Stimulated activated CD8-positive, alpha-beta memory T cell treated with anti-CD3 and anti-CD28 coated beads, Interleukin-15, amount 100 ng/mL, for 1 hour (primary cell): ENCODE results near the gene S100B.
"Not testable (repeated sequence)": the region's sequence is repeated elsewhere in the genome, so short reads cannot be mapped to it uniquely, and the experiment has no call there.

Experiments
- DNase-seq: peaks from one replicate; pipeline ENCODE4 v3.0.0-alpha.2; 2020; ENCODE audit warnings: low read depth

Gene S100B

DNA sequence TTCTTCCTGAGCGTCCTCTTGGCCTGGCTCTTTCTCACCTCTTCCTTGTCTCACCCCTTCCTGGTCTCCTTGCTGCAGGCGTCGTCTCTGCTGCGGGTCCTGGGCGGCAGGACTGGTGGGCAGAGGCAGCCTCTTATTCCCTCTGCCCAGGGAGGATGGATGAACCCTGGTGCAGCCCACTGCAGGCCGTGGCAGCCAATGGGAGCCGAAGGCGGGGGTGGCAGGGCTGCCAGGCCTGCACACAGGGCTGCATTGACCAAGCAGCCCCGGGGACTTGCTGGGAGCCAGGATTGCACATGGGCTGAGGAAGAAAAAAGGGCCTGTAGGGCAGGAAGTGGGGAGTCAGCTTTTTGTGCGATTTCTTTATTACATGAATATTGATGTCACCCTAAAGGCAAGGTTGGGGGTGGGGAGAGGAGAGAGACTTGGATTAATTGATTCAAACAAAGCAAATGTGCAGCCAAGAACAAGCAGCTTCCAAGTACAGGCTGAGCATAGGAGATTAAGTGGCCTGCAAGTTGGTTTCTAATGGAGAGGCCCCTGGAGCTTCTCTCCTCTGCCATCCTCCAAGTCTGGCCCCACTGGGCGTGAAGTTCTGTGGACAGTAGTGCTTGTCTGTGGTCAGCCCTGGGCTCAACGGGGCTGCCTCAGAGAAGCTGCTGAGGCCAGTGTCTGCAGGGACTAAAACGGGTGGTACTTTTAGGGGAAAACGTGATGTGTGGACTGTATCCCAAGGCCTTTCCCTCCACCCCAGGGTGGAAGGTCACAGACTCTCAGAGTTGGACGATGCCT, at the start of gene S100B:
Gene S100B, minus strand, starts transcription at position 108 of the 792 bp plus-strand sequence. CDS start 2,667 bp downstream, outside the sequence.
- no peak for DNase-seq

DNA sequence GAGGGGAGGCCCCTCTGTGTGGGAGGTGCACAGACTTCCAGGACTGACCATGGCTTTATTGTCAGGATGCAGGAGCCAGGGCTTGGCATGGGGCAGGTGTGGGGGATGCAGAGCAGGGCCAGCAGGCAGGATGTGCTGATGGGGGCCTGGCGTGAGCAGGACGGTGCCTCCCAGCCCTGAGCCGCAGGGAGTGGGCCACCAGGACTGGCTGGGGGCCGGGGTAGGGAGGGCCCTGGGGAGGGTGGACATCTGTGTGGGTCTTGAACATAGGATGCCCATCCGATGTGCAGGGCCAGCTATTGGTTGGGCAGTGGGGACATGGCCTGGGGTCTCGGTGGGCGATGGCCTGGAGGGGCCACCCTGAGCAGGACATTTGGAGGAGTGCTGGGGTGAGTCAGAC, 46.2 kb upstream of the S100B start:
- DNase-seq, result no peak

DNA sequence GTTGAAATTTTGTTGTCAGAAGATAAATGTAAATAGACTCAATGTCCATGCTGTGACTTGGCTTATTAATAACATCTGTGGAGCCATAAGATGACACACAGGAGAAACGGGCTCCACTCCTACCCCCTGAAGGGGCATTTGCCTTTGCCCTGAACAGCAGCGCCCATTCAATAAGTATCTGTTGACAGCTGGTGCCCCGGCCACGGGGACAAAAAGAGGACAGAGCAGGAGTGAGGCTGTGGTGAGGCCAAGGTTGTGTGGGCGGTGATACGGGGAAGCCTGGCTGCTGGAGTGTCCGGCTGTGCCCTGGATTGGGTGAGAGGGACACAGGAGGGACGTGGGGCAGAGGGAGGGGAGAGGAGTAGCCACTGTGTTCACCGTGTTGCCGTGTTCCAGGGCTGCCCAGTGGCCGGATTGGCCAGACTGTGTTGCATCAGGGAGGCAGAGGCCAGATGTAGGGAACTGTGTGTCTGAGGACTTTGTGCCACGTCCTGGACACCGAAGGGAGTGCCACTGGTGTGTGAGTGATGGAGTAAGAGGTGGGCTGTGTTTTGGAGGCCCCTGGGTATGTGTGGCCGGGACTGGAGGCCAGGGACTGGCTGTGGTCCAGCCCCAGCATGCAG, 45.7 kb upstream of the S100B start:
- no peak for DNase-seq

DNA sequence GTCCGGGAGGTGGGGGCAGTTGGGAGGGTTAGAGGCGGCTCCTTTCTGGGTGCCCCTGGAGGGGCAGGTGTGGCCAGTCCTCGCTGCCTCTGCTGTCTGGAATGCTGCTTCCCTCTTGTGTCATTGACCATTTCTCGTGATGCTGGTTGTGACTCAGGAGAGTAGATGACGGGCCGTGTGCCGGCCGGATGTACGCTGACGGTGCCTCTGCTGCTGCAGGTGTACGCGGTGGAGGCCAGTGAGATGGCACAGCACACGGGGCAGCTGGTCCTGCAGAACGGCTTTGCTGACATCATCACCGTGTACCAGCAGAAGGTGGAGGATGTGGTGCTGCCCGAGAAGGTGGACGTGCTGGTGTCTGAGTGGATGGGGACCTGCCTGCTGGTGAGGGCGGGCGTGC, 44.5 kb upstream of the S100B start:
- no peak for DNase-seq

- no peak for DNase-seq
Observed at GRCh38 chr21:46648539-46648938, 43.7 kb upstream of the S100B start.

DNA sequence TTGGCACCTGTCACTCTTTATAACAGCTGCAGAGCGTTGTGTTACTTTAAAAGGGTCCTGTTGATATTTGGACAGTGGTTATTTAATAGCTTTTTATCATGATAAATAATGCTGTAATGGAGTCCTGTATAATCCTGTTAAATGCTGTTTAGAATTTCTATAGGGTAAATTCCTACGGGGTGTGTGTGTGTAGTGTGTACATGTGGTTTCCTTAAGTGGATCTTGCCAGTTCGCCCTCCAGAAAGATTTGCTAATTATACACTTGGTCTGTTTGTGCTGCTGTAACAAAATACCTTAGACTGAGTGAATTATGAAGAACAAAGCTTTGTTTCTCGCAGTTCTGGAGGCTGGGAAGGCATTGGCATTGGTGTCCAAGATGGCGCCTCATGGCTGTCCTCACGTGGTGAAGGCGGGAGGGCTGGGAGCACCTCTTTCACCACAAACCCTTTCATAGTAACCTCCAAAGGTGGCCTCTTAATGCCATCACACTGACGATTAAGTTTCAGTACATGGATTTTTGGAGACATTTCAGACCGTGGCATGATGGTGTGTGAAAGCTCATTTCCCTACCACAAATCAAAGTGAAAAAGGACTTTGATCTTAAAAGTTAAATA, 41.8 kb upstream of the S100B start:
- no peak for DNase-seq

GRCh38 chr21:46645840-46646239, 41.0 kb upstream of the S100B start:
- DNase-seq, result no peak

DNA sequence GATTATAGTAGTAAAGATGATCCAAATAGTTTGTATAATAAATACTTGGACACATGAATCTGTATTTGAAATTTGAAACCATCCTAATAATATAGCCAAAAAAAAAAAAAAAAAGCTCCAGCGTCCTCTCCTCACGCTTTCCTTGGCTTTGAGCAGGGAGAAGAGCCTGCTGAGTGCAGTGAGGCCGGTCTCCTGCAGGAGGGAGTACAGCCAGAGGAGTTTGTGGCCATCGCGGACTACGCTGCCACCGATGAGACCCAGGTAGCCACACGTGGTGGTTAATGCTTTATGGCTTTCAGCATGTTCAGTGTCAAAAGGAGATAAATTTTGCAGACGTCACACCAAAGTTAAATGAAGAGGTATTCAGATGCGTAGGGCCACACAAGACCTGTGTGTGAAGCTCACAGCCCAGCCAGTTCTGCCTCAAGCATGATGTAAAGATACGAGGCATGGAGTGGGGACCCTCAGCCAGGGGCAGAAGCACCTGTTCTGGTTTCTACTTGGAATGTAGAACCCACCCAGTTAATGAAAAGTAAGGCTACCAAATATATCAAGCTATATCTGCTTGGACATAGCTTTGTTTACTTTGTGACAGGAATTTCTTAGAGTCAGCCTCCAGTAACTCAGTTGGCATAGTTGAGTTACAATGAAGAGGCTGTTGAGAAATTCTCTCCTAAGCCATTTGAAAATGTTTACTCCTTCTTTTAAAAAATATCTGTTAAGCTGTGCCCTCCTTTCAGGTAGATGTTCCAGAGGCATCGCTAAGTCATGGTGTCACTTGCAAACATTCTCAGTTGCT, 38.7 kb upstream of the S100B start:
- no peak for DNase-seq

DNA sequence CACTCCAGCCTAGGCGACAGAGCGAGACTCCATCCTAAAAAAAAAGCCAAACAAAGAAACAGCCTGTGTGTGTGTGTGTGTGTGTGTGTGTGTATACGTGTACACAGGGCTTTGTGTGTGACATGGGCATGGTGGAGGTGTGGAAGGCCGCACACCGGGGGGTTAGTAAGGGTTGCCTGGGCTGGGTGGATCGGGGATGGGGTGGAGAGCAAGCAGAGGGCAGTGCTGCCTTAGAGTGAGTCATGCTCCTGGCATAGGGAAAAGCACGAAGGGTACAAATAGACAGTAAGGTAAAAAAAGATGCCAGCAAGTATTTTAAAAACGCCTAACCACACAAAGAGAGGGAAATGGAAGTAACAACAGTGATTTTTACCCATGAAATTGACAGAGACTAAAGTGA, 36.8 kb upstream of the S100B start:
- no peak for DNase-seq

DNA sequence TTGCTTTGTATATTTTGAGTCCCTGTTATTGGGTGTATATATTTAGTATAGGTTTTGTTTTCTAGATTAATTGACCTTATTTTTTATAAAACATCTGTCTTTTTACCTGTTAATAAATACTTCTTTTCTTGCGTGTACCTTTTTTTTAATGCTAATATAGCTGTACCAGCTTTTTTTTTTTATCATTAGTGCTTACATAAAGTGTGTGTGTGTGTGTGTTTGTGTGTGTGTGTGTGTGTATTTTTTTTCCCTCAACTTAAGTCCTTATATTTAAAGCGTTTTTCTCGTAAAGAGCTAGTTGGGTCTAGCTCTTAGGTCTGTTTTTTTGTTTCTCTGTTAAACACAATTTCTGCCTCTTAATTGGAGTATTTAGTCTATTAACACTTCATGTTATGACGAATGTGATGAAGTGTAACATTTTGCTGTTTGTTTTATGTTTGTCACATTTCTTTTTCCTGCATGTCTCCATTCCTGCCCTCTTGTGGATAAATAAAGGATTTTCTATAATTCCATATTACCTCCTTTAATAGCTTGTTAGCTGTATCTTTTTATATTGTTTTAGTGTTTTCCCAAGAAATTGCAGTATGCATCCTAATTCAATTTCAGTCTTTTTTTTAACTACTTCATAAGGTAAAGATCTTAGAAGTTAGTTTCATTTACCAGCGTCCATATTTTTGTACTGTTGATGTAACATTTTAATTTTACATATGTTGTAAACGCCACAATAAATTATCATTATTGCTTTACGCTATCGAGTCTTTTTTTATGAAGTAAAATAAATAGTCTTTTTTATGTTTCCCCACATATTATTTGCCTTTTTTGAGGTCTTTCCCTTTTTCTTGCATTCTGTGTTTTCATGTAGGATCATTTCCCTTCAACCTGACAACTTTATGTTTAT, 34.9 kb upstream of the S100B start:
- DNase-seq, result no peak

DNA sequence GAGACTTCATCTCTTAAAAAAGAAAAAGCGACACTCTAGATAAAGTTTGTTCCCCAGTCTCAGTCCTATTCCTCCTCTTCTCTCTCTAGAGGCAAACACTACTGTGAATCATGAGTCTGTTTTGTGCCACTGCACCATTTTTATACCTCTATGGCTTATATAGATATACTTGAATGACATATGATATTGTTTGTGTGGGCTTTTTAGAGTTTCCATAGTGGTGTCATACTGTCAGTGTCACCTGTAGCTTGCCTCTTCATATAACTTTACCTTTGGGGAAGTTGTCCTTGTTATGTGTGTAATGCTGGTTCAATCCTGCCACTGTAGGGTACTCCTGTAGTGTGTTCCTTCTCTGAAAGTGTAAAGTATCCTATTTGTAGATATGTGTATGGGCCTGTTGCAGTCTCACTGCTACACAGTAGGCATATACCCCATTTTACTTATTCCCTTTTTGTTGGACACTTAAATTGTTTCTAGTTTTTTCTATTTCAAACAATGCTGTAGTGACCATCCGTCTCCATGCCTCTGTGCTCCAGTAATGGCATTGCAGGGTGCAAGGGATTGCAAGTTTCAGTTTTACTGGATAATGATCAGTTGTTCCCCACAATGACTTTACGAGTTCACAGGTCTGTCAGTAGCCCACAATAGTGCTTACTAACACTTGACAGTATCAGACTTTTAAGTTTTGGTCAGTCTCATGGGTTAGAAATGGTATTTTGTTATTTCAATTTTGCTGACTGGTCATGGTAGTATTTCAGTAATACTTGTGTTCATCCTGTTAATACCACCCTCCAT, 33.3 kb upstream of the S100B start:
- DNase-seq, result no peak

DNA sequence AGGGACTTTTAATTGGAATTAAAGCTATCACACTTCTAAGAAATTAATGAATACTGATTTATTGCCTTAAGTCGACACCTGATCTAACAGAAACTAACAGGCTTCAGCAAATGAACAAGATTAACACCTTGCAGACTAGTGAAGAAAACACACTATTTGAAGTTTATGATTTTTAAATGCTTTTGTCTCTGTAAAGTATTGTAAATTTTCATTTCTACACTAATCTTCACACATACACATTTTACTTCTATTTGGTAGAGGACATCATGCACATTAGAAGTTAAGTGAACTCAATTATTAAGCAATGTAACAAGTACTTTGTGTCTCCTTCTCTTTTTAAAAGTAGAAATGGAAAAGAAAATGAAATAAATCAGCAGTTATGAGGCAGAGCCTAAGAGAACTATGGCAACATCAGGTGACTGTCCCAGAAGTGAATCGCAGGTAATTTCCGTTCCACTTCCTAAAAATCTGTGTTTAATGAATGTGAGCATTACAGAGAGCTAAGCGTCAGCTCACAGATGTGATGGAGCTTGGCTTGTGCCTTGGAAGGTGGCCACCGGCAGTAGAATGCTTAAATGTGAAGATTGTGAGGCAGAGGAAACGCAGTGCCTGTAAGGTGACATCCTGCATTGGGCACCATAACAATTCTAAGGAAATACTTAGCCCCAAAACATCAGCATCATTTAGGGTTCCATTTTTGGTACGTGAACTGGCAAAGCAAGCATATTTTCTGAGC, 31.8 kb upstream of the S100B start:
- no peak for DNase-seq

- no peak for DNase-seq
Observed at GRCh38 chr21:46636181-46636512, 31.3 kb upstream of the S100B start.

DNA sequence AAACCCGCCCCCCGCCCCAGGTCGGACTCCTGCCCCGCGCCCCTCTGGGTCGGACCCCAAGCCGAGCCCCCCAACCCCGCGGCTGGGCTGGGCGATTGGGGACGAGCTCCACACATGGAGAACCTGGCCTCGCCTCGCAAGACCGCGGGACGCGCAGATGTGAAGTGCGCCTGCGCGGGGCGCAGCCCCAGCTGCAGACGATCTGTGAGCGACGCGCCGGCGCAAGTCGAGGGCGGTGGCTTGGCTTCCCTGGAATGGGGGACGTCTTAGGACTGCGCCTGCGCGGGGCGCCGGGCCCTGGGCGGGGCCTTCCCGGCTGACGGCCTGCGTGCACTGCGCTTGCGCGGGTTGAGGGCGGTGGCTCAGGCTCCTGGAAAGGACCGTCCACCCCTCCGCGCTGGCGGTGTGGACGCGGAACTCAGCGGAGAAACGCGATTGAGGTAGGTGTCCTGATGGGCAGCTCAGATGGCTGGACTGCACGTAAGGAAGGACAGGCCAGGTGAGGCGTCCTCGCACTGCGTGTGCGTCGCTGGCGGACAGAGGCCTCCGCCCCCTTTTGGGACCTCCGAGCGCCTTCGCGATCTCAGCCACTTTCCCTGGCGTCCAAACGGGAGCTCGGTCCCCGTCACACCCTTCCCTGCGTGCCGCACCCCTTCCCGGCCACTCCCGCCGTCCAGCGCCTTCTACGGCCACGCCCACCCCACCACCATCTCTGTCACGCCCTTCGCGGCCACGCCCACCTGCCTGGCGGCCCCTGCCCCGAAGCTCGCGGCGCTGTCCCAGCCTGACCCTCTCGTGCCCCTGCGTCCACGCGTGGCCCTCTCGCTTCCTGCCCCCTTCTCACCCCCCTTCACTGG, 30.7 kb upstream of the S100B start, which contains the start of gene PRMT2:
Gene PRMT2, plus strand, starts transcription at position 351 of the 857 bp plus-strand sequence. CDS start 1,278 bp downstream, outside the sequence.
- DNase-seq, result peak; percentile 90

GRCh38 chr21:46634966-46635323, 30.1 kb upstream of the S100B start:
- DNase-seq, result no peak

DNA sequence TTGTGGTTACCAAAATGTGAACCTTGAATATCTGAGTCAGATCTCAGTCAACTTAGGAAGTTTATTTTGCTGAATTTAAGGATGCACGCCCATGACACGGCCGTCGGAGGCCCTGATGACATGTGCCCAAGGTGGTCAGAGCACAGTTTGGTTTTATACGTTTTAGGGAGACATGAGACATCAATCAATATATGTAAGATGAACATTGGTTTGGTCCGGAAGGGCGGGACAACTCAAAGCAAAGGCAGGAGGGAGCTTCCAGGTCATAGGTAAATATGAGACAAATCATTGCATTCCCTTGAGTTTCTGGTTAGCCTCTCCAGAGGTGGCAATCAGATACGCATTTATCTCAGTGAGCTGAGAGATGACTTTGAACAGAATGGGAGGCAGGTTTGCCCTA, 29.5 kb upstream of the S100B start:
- no peak for DNase-seq

DNA sequence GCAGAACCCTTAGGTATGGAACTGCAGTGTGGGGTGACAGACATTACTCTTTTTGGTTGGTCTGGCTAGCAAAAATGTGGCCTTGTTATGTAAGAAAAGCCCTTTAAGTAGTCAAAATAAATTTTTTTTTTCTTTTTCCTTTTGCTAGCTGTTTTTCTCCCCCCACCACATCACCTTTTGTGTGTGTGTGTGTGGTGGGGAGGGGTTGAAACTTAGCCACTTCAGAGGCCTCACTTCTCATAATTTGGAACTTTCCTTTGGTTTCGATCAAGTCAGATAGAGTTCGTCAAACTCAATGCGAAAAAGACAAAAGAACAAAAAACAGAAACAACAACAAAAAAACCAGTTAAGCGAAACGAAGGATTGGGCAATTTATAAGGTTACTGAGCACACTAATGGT, 28.7 kb upstream of the S100B start:
- no peak for DNase-seq

GRCh38 chr21:46630915-46631314, 26.0 kb upstream of the S100B start:
- DNase-seq, result not testable (repeated sequence)

- DNase-seq, result no peak
Observed at GRCh38 chr21:46628868-46629267, 24.0 kb upstream of the S100B start.
